NCI-H2196 treated with DMSO at 0.1 percent for 48 hours (cell line): Measurements from ENCODE around the gene IQCN.
"Not testable (repeated sequence)": the region's sequence is repeated elsewhere in the genome, so short reads cannot be mapped to it uniquely, and the experiment has no call there.

ENCODE experiments used
- DNase-seq: peaks from one replicate; lab custom pipeline; 2025; ENCODE audit not compliant: unreplicated experiment; lab: John Stamatoyannopoulos, UW

The IQCN gene

DNA sequence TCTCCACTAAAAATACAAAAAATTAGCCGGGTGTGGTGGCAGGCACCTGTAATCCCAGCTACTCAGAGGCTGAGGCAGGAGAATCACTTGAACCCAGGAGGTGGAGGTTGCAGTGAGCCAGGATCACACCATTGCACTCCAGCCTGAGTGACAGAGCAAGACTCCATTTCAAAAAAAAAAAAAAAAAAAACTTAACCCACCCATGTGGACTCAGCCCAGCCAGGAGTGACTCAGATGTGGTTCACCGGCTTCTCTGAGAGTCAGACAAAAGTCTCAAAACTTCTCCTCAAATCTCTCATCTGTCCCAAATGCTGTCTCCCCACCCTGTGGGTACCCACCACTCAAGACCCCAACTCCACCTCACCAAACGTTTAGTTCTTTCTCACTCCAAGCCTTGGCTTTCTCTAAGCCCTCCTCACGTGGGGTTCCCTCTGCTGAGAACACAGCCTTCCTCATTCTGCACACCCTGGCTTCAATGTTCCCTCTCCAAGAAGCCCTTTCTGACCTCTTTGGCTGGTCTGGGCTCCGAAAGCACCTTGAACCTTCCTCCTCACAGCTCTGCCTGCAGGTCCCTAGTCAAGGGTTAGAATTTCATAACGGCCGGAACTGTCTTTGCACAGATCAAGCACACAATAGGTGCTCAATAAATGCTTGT lies 59.3 kb downstream of the IQCN start:
- DNase-seq, result no peak

DNA sequence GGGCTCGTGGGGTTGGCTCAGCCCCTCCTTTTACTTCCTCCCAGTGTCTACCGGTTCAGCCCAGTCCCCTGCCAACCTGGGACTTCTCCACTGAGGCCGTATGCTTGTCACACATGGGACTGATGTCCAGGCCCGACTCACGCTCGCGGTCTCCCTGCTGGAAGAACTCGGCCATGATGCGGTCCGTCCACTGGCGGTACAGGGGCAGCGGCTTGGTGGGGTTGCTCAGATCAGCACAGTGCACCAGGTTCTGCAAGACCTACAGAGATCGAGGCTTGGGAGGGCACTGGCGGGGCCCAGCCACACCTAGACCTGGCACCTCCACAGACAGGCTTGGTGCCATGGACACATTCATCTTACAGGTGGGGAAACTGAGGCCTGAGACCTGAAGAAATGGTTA lies 62.6 kb downstream of the IQCN start:
- DNase-seq, result no peak

DNA sequence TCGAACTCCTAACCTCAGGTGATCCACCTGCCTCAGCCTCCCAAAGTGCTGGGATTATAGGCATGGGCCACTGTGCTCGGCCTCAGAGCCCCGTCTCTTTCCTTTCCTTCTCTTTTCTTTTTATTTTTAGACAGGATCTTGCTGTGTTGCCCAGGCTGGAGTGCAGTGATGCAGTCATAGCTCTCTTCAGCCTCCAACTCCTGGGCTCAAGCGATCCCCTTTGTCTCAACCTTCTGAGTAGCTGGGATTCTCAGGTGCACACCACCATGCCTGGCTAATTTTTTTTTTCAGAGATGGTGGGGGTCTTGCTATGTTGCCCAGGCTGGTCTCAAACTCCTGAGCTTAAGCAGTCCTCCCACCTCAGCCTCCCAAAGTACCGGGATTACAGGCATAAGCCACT lies 64.3 kb downstream of the IQCN start:
- DNase-seq, result not testable (repeated sequence)

DNA sequence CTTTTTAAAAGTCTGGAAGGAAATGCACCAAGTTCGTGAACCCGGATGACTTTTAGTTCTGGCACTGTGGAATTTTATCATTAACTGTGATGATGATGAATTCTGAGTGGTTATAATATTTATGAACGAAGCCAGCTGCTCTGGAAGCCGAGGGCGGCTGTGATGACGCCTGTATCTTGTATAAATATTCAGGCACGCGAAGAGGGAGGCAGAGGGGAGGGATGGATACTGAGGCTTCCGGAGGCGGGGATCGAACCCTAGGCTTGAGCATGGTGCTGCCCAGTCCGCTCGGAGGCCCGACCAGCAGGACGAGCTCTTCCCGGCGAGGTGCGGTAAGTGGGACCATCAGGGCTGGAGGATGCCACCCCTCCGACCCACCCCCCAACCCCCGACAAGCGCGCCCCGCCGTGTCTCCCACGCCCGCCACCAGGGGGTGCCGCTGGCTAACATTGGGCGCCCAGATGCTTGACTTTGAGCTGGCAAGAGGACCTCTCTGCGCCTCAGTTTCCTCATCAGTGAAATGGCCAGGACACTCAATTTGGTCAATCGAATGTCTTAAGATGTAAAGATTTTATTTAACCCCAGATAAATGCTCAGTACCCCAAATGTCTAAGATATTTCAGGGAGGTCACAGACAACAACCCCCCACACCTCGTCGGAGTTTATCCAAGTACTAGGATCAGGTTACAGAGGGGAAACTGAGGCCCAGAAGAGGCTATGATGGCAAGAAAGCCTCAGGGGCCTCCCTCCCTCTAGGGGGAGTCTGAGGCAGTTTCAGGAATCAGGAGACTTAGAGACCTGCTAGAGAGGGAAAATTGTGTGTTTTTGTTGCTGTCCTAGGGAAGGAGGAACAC lies 65.9 kb downstream of the IQCN start:
- DNase-seq, result no peak
